HG02981 (cell line): ENCODE data around the gene THADA.
"Not testable (repeated sequence)": the region's sequence is repeated elsewhere in the genome, so short reads cannot be mapped to it uniquely, and the experiment has no call there.

Experiments used
- ATAC-seq: cut with Tn5 transposase; IDR thresholded peaks from one replicate; pipeline ENCODE4 v1.9.1; 2021; ENCODE audit warnings: mild to moderate bottlenecking, moderate library complexity; ENCODE audit not compliant: unreplicated experiment

THADA gene

GRCh38 chr2:43542285-43542933, 53.4 kb downstream of the THADA start:
- ATAC-seq: no peak

- ATAC-seq: no peak
Measured at GRCh38 chr2:43541165-43541564, 54.7 kb downstream of the THADA start.

GRCh38 chr2:43540021-43540779, 55.6 kb downstream of the THADA start:
- no peak for ATAC-seq

- ATAC-seq: no peak
Measured at GRCh38 chr2:43539436-43539835, 56.4 kb downstream of the THADA start.

- ATAC-seq: no peak
Measured at GRCh38 chr2:43538034-43538670, 57.7 kb downstream of the THADA start.

GRCh38 chr2:43537137-43537536, 58.7 kb downstream of the THADA start:
- ATAC-seq: no peak

GRCh38 chr2:43534569-43534968, 61.3 kb downstream of the THADA start:
- no peak for ATAC-seq

GRCh38 chr2:43532572-43532971, 63.3 kb downstream of the THADA start:
- ATAC-seq: not testable (repeated sequence)

- ATAC-seq: no peak
Measured at GRCh38 chr2:43531251-43531650, 64.6 kb downstream of the THADA start.

- ATAC-seq: no peak
Measured at GRCh38 chr2:43526994-43527393, 68.8 kb downstream of the THADA start.

- ATAC-seq: no peak
Measured at GRCh38 chr2:43525506-43525905, 70.3 kb downstream of the THADA start.

GRCh38 chr2:43524177-43524965, 71.5 kb downstream of the THADA start:
- no peak for ATAC-seq

- no peak for ATAC-seq
Measured at GRCh38 chr2:43522177-43522576, 73.7 kb downstream of the THADA start.

GRCh38 chr2:43521568-43521967, 74.3 kb downstream of the THADA start:
- ATAC-seq: no peak

GRCh38 chr2:43520919-43521318, 74.9 kb downstream of the THADA start:
- ATAC-seq: no peak

GRCh38 chr2:43519643-43520221, 76.1 kb downstream of the THADA start:
- ATAC-seq: no peak

- ATAC-seq: no peak
Measured at GRCh38 chr2:43518718-43519117, 77.1 kb downstream of the THADA start.

- ATAC-seq: no peak
Measured at GRCh38 chr2:43518181-43518580, 77.7 kb downstream of the THADA start.

- ATAC-seq: no peak
Measured at GRCh38 chr2:43515807-43516497, 79.9 kb downstream of the THADA start.

GRCh38 chr2:43515248-43515647, 80.6 kb downstream of the THADA start:
- ATAC-seq: no peak
